ENCODE results near the gene HDC.

Gene HDC

GRCh38 chr15:50224606-50225005, 40.9 kb downstream of the HDC start:
- DNase-seq: no peak

GRCh38 chr15:50222181-50222580, 43.3 kb downstream of the HDC start:
- no peak for DNase-seq

- no peak for DNase-seq
These were observed 45.7 kb downstream of the HDC start for GRCh38 chr15:50219820-50220219.

GRCh38 chr15:50218691-50219090, 46.8 kb downstream of the HDC start:
- no peak for DNase-seq

DNA sequence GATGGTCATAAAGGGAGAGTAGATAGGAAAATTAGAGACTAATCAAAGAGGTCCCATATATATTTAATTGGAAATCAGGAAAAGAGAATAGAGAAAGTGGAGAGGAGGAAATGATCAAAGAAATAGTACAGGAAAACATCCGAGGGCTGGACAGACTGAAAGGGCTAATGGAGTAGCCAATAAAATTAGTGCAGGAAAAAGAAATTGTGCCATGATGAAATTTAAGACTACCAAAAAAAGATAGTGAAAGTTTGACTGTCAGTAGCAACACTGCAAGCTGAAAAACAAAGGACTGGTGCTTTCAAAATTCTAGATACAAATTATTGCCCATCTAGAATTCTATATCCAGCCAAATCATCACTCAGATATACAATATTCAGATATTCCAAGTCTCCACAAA, 47.2 kb downstream of the HDC start:
- DNase-seq: no peak

- DNase-seq: no peak
These were observed 54.9 kb downstream of the HDC start for GRCh38 chr15:50210462-50211157.

DNA sequence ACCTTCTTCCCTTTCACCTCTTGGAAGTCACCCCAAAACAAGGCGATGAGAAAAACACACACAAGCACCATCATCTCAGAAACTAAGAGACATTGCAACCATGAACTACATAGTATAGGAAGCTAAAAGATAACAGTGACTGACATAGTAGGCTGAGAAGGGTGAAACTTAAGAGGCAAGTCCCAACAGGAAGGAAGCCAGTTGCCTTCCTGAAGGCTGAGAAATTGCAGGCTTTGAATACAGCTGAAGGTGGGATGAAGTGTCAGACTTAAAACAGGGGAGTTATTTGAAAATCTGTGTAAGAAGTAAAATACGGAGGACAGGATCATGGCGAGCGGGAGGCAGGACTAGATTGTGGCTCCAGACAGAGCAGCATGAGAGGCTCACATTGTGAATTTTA, 55.7 kb downstream of the HDC start:
- no peak for DNase-seq

GRCh38 chr15:50206020-50206419, 59.5 kb downstream of the HDC start:
- DNase-seq: no peak

GRCh38 chr15:50202003-50202402, 63.5 kb downstream of the HDC start:
- no peak for DNase-seq

- DNase-seq: no peak
These were observed 72.5 kb downstream of the HDC start for GRCh38 chr15:50192926-50193620.

DNA sequence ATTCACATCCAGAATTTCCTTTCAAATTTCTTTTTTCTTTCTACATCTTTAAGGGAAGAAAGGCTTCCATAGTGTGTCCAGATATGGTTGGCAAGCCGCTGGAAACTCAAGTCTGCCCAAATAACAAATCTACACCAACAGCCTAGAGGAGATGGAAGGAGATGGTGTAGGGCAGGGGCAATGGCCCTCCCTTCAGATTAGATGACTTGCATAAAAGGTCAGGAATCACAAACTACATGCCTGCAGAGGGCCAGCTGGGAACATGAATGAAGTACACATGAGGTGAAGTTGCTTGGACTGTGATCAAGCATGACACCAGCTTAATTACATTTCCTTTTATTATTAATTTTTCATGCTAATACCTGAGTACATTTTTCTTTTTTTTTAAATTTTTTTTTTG, 73.4 kb downstream of the HDC start:
- no peak for DNase-seq

Measured in stimulated activated CD4-positive, alpha-beta T cell treated with anti-CD3 and anti-CD28 coated beads, Interleukin-2, amount 100 ng/mL, for 24 hours (primary cell).